GM23338 (cell line): ENCODE results near the gene RCAN3. TPM values are rescaled to one million over a fixed set of nuclear protein-coding genes. Genes with fewer than 3 reads are reported as not detected.
A peak's percentile ranks its signal among the peaks of the same experiment; 100 is the strongest.

Source experiments
- ATAC-seq: fragments of 200-7000 bp; cut with Tn5 transposase; 3 replicates; pipeline ENCODE4 v1.9.1; 2020
- DNase-seq: peaks from one replicate; pipeline ENCODE4 v3.0.0-alpha.2; 2015; ENCODE audit warnings: low spot score
- H2AFZ ChIP-seq: fragments of 200-600 bp; sonication (generic); 2 replicates; pipeline ENCODE4 v1.8.0; 2016; ENCODE audit warnings: antibody characterized with exemption, mild to moderate bottlenecking, moderate library complexity
- H3F3A ChIP-seq: fragments of 200-600 bp; sonication (generic); replicated peaks from 2 replicates; pipeline ENCODE4 v1.8.0; 2017; ENCODE audit warnings: antibody characterized with exemption, mixed run types, low read depth
- H3K27ac ChIP-seq: fragments of 200-600 bp; sonication (generic); 2 replicates; pipeline ENCODE4 v1.6.1; 2016; ENCODE audit warnings: low read depth
- H3K27me3 ChIP-seq: fragments of 200-600 bp; sonication (generic); 2 replicates; pipeline ENCODE4 v1.8.0; 2016; ENCODE audit warnings: mild to moderate bottlenecking, mixed run types, moderate library complexity; ENCODE audit not compliant: insufficient read depth
- H3K36me3 ChIP-seq: fragments of 200-600 bp; sonication (generic); 2 replicates; pipeline ENCODE4 v1.8.0; 2016; ENCODE audit warnings: mild to moderate bottlenecking; ENCODE audit not compliant: insufficient read depth
- H3K4me1 ChIP-seq: fragments of 200-600 bp; sonication (generic); 2 replicates; pipeline ENCODE4 v1.8.0; 2016; ENCODE audit warnings: mild to moderate bottlenecking, moderate library complexity; ENCODE audit not compliant: insufficient read depth
- H3K4me2 ChIP-seq: fragments of 200-600 bp; sonication (generic); 2 replicates; pipeline ENCODE4 v1.7.1; 2017; ENCODE audit warnings: mixed run types
- H3K4me3 ChIP-seq: fragments of 200-600 bp; sonication (generic); 2 replicates; pipeline ENCODE4 v1.6.1; 2016; ENCODE audit warnings: mixed run types
- H3K79me2 ChIP-seq: fragments of 200-600 bp; sonication (generic); replicated peaks from 2 replicates; pipeline ENCODE4 v1.8.0; 2017; ENCODE audit warnings: mild to moderate bottlenecking; ENCODE audit not compliant: insufficient read depth
- H3K9me2 ChIP-seq: fragments of 200-600 bp; sonication (generic); 2 replicates; pipeline ENCODE4 v1.8.0; 2017; ENCODE audit not compliant: insufficient read depth
- H4K20me1 ChIP-seq: fragments of 200-600 bp; sonication (generic); replicated peaks from 2 replicates; pipeline ENCODE4 v1.8.0; 2017; ENCODE audit warnings: mild to moderate bottlenecking; ENCODE audit not compliant: insufficient read depth
- H3K27ac Mint-ChIP-seq: 2 replicates; pipeline ENCODE4 v1.8.0; 2020; ENCODE audit warnings: inconsistent platforms, mild to moderate bottlenecking, moderate library complexity, mixed read lengths
- H3K27me3 Mint-ChIP-seq: 3 replicates; pipeline ENCODE4 v1.8.0; 2022; ENCODE audit warnings: low read depth, mild to moderate bottlenecking, moderate library complexity, mixed read lengths, inconsistent platforms; ENCODE audit not compliant: insufficient read depth, poor library complexity
- H3K36me3 Mint-ChIP-seq: 3 replicates; pipeline ENCODE4 v1.8.0; 2021; ENCODE audit warnings: low read depth, mild to moderate bottlenecking, inconsistent platforms, moderate library complexity, mixed read lengths
- H3K4me1 Mint-ChIP-seq: 3 replicates; pipeline ENCODE4 v1.8.0; 2020; ENCODE audit warnings: mild to moderate bottlenecking, inconsistent platforms, mixed read lengths
- H3K4me3 Mint-ChIP-seq: 3 replicates; pipeline ENCODE4 v1.8.0; 2021; ENCODE audit warnings: moderate library complexity, mild to moderate bottlenecking, inconsistent platforms, mixed read lengths
- H3K9me3 Mint-ChIP-seq: 3 replicates; pipeline ENCODE4 v1.8.0; 2020; ENCODE audit warnings: moderate library complexity, mild to moderate bottlenecking, inconsistent platforms, mixed read lengths
- EZH2 ChIP-seq: fragments of 200-600 bp; sonication (generic); IDR thresholded peaks from one replicate; pipeline ENCODE4 v1.8.0; 2017; ENCODE audit warnings: antibody characterized with exemption, mild to moderate bottlenecking, low read depth; ENCODE audit not compliant: unreplicated experiment
- EZH2phosphoT487 ChIP-seq: fragments of 200-600 bp; sonication (generic); IDR thresholded peaks from one replicate; pipeline ENCODE4 v1.8.1; 2018; ENCODE audit warnings: antibody characterized with exemption; ENCODE audit not compliant: unreplicated experiment
- JUNB ChIP-seq: IDR thresholded peaks from one replicate; pipeline ENCODE4 v1.6.1; 2016; ENCODE audit warnings: antibody characterized with exemption; ENCODE audit not compliant: unreplicated experiment
- NANOG ChIP-seq: IDR thresholded peaks from 2 replicates; pipeline ENCODE4 v1.6.1; 2016; ENCODE audit warnings: antibody characterized with exemption, borderline replicate concordance
- POLR2AphosphoS5 ChIP-seq: IDR thresholded peaks from 2 replicates; pipeline ENCODE4 v1.6.1; 2016; ENCODE audit warnings: antibody characterized with exemption, low read depth
- STAT1 ChIP-seq: IDR thresholded peaks from one replicate; pipeline ENCODE4 v1.6.1; 2016; ENCODE audit warnings: antibody characterized with exemption; ENCODE audit not compliant: unreplicated experiment
- ZNF114 ChIP-seq: fragments of 250-450 bp; sonication (Bioruptor Pico); IDR thresholded peaks from 2 replicates; pipeline ENCODE4 v1.5.0; 2020; ENCODE audit warnings: mild to moderate bottlenecking, moderate library complexity
- ZNF331 ChIP-seq: fragments of 250-450 bp; sonication (Bioruptor Pico); IDR thresholded peaks from 2 replicates; pipeline ENCODE4 v1.5.0; 2020; ENCODE audit warnings: low read depth, mild to moderate bottlenecking, moderate library complexity
- polyA plus RNA-seq: library from polyadenylated mRNA; unstranded; fragments of >200 nt; fragmentation: Nextera tagmentation; extraction: Ambion mirVana; gene quantifications from 2 replicates; pipeline ENCODE4 v1.2.1, GENCODE V29; 2016
- total RNA-seq: library from RNA; depleted of rRNA; stranded (reverse); fragments of >200 nt; shearing (Covaris generic); gene quantifications from 2 replicates; pipeline ENCODE4 v1.2.3, GENCODE V29; 2014
- TF ChIP-seq, protein P1 (sequence below): fragments of 250-450 bp; sonication (Bioruptor Pico); IDR thresholded peaks from 2 replicates; pipeline ENCODE4 v1.5.0; 2020; ENCODE audit warnings: mild to moderate bottlenecking, moderate library complexity
- TF ChIP-seq, protein P2 (sequence below): IDR thresholded peaks from 2 replicates; pipeline ENCODE4 v1.6.1; 2016; ENCODE audit warnings: antibody characterized with exemption
- TF ChIP-seq, protein P3 (sequence below): IDR thresholded peaks from one replicate; pipeline ENCODE4 v1.6.1; 2018; ENCODE audit warnings: antibody characterized with exemption; ENCODE audit not compliant: unreplicated experiment
- TF ChIP-seq, protein P4 (sequence below), 2 experiments: fragments of 200-600 bp in 1 of 2; sonication (generic) in 1 of 2; conservative IDR thresholded peaks; 2 replicates each; pipeline versions ENCODE4 v1.5.1 to v1.6.1; 2016 to 2017; ENCODE audit warnings: antibody characterized with exemption in 2 of 2, low read depth in 2 of 2, mild to moderate bottlenecking in 2 of 2, moderate library complexity in 1 of 2

RCAN3 gene
- total and polyA plus RNA-seq, 2 experiments from 2014 or later, result 8.9 to 11.2 TPM

DNA sequence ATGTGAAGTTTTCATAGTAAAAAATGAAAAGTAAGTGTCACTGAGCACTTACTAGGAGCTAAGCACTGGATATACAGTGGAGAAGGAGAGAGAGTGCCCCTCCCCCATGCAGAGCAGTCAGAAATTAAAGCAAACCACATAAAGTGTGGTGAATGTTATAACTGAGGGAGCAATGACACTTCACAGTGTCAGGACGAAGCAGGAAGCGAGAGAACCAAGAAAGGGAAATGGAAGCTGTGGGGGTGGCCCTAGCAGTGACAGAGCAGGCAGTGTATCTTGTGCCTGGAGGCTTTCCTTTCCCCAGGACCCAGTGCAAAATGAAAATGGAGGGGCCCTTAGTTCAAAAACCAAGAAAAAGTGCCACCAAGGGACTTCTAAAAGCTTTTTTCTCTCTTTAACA is 21.5 kb upstream of the RCAN3 start:
- Histone ChIP-seq H3K27ac (no peak overlapping the region), H4K20me1 (no peaks in the 10 kb centered on the region), H3K4me1 (peaks cover 12% of the 10 kb centered on the region), H3K4me3 (no peak overlapping the region), H3K9me2 (peaks cover 4% of the 10 kb centered on the region; the same call in 1 of the 2 replicates), H3K79me2 (no peaks in the 10 kb centered on the region), H3F3A (no peaks in the 10 kb centered on the region), H2AFZ (peak overlapping the region; percentile 89), H3K27me3 (no peaks in the 10 kb centered on the region), H3K36me3 (no peaks in the 10 kb centered on the region), H3K4me2 (no peak overlapping the region)
- DNase-seq, result no peak
- Mint-ChIP-seq H3K4me1 (peaks cover 17% of the 10 kb centered on the region), H3K27ac (peak overlapping the region; percentile 42), H3K4me3 (no peak overlapping the region; the same call in 2 of the 3 replicates), H3K9me3 (no peaks in the 10 kb centered on the region), H3K36me3 (no peaks in the 10 kb centered on the region), H3K27me3 (peaks cover 9% of the 10 kb centered on the region)
- TF ChIP-seq ZNF114, result no peak
- no peak for TF ChIP-seq EZH2phosphoT487
- TF ChIP-seq NANOG, result no peak
- TF ChIP-seq, protein P1, sequence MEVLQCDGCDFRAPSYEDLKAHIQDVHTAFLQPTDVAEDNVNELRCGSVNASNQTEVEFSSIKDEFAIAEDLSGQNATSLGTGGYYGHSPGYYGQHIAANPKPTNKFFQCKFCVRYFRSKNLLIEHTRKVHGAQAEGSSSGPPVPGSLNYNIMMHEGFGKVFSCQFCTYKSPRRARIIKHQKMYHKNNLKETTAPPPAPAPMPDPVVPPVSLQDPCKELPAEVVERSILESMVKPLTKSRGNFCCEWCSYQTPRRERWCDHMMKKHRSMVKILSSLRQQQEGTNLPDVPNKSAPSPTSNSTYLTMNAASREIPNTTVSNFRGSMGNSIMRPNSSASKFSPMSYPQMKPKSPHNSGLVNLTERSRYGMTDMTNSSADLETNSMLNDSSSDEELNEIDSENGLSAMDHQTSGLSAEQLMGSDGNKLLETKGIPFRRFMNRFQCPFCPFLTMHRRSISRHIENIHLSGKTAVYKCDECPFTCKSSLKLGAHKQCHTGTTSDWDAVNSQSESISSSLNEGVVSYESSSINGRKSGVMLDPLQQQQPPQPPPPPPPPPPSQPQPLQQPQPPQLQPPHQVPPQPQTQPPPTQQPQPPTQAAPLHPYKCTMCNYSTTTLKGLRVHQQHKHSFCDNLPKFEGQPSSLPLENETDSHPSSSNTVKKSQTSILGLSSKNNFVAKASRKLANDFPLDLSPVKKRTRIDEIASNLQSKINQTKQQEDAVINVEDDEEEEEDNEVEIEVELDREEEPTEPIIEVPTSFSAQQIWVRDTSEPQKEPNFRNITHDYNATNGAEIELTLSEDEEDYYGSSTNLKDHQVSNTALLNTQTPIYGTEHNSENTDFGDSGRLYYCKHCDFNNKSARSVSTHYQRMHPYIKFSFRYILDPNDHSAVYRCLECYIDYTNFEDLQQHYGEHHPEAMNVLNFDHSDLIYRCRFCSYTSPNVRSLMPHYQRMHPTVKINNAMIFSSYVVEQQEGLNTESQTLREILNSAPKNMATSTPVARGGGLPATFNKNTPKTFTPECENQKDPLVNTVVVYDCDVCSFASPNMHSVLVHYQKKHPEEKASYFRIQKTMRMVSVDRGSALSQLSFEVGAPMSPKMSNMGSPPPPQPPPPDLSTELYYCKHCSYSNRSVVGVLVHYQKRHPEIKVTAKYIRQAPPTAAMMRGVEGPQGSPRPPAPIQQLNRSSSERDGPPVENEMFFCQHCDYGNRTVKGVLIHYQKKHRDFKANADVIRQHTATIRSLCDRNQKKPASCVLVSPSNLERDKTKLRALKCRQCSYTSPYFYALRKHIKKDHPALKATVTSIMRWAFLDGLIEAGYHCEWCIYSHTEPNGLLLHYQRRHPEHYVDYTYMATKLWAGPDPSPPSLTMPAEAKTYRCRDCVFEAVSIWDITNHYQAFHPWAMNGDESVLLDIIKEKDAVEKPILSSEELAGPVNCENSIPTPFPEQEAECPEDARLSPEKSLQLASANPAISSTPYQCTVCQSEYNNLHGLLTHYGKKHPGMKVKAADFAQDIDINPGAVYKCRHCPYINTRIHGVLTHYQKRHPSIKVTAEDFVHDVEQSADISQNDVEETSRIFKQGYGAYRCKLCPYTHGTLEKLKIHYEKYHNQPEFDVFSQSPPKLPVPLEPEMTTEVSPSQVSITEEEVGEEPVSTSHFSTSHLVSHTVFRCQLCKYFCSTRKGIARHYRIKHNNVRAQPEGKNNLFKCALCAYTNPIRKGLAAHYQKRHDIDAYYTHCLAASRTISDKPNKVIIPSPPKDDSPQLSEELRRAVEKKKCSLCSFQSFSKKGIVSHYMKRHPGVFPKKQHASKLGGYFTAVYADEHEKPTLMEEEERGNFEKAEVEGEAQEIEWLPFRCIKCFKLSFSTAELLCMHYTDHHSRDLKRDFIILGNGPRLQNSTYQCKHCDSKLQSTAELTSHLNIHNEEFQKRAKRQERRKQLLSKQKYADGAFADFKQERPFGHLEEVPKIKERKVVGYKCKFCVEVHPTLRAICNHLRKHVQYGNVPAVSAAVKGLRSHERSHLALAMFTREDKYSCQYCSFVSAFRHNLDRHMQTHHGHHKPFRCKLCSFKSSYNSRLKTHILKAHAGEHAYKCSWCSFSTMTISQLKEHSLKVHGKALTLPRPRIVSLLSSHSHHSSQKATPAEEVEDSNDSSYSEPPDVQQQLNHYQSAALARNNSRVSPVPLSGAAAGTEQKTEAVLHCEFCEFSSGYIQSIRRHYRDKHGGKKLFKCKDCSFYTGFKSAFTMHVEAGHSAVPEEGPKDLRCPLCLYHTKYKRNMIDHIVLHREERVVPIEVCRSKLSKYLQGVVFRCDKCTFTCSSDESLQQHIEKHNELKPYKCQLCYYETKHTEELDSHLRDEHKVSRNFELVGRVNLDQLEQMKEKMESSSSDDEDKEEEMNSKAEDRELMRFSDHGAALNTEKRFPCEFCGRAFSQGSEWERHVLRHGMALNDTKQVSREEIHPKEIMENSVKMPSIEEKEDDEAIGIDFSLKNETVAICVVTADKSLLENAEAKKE (CRISPR knock-in tag), result no peak
- no peak for TF ChIP-seq STAT1
- TF ChIP-seq JUNB, result no peak
- TF ChIP-seq, protein P2, sequence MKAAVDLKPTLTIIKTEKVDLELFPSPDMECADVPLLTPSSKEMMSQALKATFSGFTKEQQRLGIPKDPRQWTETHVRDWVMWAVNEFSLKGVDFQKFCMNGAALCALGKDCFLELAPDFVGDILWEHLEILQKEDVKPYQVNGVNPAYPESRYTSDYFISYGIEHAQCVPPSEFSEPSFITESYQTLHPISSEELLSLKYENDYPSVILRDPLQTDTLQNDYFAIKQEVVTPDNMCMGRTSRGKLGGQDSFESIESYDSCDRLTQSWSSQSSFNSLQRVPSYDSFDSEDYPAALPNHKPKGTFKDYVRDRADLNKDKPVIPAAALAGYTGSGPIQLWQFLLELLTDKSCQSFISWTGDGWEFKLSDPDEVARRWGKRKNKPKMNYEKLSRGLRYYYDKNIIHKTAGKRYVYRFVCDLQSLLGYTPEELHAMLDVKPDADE, result no peak
- no peak for TF ChIP-seq EZH2
- TF ChIP-seq, protein P3, sequence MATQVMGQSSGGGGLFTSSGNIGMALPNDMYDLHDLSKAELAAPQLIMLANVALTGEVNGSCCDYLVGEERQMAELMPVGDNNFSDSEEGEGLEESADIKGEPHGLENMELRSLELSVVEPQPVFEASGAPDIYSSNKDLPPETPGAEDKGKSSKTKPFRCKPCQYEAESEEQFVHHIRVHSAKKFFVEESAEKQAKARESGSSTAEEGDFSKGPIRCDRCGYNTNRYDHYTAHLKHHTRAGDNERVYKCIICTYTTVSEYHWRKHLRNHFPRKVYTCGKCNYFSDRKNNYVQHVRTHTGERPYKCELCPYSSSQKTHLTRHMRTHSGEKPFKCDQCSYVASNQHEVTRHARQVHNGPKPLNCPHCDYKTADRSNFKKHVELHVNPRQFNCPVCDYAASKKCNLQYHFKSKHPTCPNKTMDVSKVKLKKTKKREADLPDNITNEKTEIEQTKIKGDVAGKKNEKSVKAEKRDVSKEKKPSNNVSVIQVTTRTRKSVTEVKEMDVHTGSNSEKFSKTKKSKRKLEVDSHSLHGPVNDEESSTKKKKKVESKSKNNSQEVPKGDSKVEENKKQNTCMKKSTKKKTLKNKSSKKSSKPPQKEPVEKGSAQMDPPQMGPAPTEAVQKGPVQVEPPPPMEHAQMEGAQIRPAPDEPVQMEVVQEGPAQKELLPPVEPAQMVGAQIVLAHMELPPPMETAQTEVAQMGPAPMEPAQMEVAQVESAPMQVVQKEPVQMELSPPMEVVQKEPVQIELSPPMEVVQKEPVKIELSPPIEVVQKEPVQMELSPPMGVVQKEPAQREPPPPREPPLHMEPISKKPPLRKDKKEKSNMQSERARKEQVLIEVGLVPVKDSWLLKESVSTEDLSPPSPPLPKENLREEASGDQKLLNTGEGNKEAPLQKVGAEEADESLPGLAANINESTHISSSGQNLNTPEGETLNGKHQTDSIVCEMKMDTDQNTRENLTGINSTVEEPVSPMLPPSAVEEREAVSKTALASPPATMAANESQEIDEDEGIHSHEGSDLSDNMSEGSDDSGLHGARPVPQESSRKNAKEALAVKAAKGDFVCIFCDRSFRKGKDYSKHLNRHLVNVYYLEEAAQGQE, result no peak
- no peak for TF ChIP-seq POLR2AphosphoS5
- TF ChIP-seq ZNF331 (CRISPR knock-in tag), result no peak
- TF ChIP-seq, protein P4, sequence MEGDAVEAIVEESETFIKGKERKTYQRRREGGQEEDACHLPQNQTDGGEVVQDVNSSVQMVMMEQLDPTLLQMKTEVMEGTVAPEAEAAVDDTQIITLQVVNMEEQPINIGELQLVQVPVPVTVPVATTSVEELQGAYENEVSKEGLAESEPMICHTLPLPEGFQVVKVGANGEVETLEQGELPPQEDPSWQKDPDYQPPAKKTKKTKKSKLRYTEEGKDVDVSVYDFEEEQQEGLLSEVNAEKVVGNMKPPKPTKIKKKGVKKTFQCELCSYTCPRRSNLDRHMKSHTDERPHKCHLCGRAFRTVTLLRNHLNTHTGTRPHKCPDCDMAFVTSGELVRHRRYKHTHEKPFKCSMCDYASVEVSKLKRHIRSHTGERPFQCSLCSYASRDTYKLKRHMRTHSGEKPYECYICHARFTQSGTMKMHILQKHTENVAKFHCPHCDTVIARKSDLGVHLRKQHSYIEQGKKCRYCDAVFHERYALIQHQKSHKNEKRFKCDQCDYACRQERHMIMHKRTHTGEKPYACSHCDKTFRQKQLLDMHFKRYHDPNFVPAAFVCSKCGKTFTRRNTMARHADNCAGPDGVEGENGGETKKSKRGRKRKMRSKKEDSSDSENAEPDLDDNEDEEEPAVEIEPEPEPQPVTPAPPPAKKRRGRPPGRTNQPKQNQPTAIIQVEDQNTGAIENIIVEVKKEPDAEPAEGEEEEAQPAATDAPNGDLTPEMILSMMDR (conservative IDR thresholded peaks at IDR 0.05; ENCODE audit: low read depth in 2 of 2), result no peak
- peak; percentile 53 for ATAC-seq
